ENCODE data around the gene RIMS4.

RIMS4 gene

DNA sequence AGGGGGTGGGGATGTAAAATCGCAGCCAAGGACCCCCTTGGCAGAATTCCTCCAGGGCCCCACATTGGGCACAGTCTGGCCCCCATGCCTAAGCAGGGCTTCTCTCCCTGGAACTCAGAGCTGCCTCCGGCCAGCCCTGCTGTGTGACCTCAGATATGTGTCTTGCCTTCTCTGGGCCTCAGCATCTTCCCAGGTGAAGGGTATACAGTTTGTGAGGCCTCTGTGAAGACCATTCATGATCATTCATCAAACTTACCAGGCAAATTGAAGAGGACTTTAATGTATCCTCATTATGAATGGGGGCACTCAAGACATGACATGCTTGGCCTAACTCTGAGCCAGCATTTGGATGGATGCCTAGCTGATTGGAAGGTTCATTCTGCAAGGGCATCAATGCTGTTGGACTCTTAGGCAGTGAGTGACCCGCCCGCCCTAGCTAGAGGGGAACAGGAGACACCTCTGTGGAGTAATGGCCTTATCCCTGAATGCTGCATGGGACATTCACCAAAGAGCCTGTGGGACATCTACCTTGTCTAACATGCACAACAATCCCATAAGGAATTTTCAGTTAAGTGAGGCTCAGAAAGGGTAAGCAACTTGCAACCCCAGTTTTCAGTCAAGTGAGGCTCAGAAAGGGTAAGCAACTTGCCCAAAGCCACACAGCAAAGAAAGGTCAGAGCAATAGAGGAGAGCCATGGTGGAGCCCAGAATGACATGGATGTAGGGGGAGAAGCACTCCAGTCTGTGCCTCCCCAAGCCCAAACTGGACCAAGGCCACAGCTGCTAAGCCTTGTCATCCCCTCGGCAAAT lies 94.6 kb downstream of the RIMS4 start:
- no peak for DNase-seq

DNA sequence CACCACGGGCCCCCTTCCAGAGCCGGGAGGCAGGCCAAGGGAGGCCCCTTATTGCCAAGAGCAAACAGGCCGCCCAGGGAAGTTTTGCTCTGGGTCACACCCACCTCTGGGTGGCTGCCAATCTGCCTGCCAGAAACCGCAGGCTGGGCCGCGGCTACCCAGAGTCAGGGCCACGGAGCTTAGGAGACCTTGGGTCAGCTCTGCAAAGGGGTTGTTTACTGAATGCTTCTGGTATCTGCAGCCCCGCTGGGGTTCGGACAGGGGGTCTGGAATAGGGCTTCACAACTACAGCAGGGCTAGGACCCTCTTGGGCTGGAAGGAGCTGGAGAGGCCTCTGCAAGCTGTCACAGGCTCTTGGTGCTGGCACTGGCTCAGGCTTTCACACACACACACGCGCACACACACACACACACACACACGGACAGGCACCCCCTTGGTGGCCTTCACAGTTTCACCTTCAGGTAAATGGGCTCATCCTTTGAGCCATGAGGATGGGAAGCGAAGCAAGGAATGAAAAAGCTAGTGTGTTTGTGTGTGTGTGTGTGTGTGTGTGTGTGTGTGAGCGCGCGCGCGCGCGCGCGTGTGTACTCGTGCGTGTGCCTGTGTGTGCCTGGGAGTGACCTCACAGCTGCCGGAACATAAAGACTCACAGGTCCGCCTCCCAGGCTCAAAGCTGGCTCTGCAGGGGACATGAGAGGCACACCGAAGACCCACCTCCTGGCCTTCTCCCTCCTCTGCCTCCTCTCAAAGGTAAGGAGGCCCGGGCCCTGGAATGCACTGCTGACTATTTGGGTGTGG lies 95.4 kb downstream of the RIMS4 start, which contains the start of gene CCN5:
Gene CCN5 (plus strand): TSS at position 669 of the 798 bp plus-strand sequence. CDS start 22 bp downstream, at position 691.
- no peak for DNase-seq

DNA sequence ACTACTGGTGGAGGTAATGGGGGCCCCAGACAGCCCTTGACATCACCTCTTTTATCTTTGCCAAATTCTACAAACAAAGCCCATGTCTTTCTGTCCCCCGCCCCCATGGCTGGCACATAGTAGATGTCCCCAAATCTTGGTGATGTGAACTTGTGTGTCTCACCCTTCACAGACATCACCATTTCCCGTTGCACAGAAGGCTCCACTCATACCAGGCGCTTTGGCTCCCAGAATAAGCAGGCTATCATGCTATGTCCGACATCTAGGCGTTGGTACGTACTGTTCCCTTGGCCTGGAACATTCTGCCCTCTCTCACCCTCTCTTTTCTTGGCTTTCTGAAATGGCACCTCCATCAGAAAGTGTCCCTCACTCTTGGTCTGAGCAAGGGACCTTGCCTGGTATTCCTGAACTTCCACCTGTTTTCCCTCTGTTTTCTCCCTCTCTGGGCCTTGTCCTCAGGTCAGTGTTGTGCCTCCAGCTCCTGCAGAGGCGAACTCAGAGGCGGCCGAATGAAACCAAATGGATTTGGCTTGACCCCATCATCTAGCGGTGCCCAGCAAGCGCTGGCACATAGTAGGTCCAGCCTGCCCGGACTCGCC lies 96.1 kb downstream of the RIMS4 start:
- no peak for DNase-seq

DNA sequence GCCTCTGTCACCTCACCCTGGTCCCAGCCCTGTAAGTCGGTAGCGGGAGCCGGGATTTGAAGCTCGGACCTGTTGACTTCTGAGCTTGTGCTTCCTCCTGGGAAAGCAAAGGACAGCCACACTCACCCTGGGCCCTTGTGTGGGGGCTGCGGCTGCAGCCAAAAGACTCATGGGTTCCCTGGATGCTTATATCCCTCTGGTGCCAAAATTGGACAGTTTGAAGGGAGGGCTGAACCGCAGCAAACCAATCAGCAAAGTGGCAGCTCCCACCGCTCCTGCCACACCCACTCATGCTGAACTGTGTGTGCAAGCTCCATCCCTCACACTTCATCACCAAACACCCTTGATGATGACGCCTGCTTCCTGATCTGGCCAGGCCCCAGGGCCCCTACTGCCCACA lies 99.1 kb downstream of the RIMS4 start:
- no peak for DNase-seq

DNA sequence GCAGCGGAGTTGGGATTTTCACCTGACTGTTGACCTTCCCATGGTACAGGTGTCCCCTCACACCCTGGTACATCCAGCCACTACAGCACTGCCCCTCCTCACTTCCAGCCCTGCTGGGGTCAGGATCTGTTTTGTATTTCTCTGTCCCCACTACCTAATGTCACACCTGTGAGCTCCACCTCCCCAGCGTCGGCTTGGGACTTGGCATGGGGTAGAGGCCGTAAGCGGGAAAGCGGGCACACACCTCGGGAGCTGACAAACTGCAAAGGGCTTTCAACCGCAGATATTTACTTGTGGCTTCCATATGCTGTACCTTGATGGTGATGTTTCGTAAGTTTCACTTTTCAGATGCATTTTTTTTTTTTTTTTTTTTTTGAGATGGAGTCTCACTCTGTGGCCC lies 100.5 kb downstream of the RIMS4 start:
- no peak for DNase-seq

DNA sequence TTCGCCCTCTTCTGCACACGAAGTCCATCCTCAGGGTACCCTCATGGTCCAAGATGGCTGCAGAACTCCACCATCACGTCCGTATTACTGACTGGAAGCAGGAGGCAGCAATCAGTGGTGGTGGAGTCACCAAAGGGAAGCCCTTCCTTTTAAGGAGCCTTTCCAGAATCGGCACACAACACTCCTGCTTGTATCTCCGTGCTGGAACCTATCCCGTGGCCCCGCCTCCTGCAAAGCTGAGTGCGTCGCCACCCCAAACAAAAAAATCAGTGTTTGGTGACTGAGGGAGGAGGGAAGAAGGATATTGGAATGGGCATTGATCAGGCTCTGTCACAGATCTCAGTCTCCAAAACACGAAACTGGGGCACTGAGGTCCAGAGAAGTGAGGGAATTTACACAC lies 101.0 kb downstream of the RIMS4 start:
- DNase-seq, result no peak

DNA sequence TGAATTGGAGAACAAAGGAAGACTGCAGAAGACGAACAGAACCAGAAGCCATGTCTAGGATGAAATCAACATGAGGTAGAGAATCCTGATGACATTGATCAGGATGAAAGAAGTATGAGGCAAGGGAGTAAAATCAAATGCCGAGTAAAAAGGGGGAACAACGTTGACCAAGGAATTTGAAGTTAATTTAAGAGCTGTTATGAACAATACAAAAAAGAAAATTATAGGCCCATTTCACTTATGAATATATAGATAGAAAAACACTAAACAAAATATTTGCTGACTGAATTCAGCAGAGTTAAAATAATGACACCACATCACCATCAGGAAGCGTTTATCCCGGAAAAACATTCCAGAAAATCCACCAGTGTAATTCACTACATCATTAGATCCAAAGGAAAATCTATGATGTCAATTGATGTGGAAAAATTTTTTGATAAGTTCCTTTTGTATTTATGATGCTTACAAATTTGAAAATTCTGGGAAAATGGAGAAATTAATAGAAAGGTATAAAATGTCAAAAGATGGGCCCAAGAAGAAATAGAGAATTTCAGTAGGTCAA lies 103.2 kb downstream of the RIMS4 start:
- no peak for DNase-seq

DNA sequence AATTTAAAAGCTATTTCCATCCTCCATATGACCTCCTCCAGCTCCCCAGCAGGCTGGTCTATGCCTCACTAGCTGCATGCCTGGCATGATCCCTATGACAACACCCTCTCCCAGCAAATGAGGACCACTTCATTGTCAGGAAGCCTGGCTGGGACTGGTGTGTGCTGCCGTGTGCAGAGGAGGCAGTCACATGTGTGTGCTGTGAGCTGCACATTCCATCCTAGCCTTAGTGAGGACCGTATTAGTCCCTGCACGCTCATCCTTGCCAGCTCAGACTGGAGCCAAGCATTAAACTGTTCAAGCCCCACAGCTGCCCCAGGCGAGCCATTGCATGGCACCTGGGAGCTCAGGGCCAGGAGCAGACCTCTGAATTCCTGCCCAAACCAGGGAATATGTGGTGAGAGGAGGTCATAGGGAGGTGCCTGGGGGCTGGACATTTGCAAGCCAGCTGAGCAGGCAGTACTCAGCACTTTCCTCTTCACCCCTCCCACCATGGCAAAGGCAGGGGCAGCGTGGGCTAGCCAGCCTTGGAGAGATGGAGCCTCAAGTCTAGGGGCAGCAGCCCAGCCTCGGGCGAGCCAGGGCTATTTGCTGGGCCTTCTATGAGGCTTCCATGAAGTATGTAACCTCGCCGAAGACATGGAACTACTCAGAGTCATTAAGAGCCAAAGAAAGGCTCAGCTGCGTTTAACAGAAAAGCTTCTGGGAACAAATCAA lies 103.9 kb downstream of the RIMS4 start:
- no peak for DNase-seq

DNA sequence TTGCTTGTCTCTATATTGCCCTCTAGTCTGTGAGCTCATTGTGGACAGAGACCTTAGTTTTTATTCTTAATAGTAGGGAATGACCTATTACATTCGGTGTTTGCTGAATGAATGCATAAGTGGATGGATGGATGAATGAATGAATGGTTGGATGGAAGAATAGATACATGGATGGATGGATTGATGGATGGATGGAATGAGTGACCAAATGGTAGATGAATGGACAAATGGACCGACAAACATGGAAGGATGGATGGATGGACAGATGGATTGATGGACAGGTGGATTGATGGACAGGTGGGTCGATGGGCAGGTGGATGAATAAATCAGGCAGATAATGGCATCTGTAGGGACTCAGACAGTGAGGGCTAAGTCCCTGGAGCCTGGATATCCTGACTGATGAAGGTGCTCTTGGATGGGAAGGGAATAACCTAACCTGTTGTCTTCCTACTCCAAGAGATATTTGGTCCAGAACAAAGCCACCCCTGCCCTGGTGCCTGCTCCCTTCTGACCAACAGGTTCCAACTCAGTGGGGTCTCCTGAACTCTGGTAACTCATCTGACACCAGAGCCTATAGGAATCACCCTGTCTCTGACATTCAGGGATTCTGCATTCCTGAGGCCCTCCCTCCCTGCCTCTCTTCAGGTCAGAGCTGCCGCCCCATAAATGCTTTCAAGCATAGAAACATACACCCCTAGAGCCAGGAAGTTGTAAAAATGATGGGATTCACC lies 104.8 kb downstream of the RIMS4 start:
- DNase-seq, result no peak

DNA sequence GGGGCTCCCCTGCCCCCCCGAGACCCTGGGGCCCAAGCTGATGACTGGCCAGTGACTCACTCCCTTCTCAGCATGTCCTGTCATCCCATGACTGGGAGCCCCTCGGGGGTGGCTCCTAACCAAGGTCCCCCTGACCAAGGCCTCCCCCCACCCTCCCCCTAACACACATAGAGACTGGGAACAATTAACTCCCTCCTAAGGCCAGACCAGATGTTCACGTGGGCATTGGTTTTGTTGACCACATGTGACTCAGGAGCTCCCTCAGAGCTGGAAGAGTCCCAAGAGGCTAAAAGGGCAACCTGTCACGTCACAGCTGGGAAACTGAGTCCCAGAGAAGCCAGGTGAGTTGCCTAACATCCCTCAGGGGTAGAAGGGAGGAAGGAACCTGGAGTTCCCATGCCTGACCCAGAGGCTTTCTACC lies 105.8 kb downstream of the RIMS4 start:
- no peak for DNase-seq

DNA sequence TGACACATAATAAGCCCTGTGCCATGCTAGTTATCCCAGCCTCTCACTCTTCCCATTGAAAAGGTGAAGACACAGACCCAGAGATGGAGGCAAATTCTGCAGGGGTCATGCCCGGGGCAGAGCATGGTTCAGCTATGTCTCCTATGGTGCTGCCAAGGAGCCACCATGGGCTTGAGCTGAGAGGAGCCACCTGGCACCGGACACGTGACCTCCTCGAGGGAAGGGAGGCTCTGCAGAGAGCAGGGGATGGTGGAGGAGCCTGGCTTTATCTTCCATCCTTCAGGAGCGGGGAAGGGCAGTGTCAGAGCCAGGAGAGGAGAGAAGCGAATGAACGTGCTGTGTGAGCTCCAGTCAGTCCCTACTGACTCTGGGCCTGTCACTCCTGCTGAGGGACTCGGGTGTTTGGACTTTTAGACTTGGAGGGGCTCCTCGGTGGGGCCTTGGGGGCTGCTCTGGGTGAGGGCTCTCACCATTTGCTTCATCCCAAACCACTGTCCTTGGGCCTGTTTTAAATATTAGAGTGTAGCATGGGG lies 106.3 kb downstream of the RIMS4 start:
- no peak for DNase-seq

DNA sequence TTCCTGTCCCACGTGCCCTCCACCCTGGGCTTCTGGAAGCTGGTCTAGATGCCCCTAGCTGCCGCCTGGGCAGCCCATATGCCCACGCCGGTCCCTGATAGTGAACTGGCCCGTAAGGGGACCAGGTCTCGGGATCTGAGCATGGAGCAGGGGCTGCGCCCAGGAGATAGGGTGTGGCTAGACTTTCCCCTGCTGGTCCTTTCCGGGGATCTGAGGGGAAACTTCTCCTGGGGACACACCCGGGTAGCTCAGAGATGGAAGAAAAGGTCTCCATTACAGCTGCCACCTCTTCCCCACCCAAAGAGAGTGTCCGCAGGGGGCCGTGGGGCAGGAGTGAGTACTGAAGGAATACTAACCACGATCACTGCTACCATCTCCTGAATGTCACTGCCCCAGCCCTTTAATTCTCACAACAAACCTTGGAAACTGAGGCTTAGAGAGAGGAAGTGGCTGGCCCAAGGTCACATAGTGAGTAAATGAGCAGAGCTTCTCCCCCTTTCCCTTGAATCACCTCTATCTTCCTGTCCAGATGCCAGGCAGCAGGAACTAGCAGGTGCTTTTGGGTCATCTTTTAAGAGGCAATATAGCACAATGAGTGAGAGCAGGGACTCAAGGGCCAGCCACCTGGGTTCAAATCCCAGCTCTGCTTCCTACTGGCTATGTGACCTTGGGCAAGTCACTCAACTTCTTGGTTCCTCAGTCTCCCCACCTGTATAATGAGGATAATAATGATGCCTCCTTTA lies 107.0 kb downstream of the RIMS4 start:
- no peak for DNase-seq

DNA sequence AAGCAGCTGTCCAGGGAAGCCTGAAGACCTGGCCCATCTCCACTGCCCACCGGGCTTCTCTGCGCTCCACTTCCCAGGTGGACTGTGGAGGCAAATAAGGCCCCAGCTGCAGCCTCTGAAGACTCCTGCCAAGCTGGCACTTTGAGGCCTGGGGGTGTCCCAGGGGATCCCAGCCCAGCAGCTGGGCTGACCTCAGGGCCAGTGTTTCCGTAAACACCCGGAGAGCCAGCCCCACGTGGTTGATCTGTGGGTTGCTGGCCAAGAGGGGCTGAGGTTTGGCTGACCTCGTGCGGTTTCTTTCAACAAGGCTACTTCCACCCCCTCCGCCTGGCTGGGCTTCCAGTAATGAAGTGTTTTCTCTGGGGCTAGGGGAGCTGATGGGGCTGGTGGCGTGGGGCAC lies 107.6 kb downstream of the RIMS4 start:
- no peak for DNase-seq

DNA sequence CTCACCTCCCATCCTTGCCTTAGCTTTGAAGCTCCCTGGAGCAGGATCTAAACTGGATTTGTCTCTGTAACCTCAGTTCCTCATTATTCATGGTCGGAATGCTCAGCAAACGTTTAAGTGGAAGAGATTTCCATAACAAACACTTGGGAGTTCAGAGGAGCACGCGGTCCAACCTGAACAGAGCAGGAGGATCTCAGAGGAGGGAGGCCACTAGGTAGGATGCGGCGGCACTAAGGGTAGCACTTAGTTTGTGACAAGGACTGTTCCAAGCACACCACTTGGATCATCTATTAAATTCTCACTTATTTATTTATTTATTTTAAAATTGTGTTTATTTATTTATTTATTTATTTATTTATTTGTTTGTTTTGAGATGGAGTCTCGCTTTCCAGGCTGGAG lies 108.5 kb downstream of the RIMS4 start:
- no peak for DNase-seq
